Measurements from ENCODE around the gene PRIMPOL.
"Not testable (repeated sequence)": the region's sequence is repeated elsewhere in the genome, so short reads cannot be mapped to it uniquely, and the experiment has no call there.

The PRIMPOL gene

GRCh38 chr4:184699941-184700340 is 50.4 kb downstream of the PRIMPOL start:
- in situ Hi-C loops (cut with MboI; ENCODE audit: low sequenced_read_pairs) = no loop called here

DNA sequence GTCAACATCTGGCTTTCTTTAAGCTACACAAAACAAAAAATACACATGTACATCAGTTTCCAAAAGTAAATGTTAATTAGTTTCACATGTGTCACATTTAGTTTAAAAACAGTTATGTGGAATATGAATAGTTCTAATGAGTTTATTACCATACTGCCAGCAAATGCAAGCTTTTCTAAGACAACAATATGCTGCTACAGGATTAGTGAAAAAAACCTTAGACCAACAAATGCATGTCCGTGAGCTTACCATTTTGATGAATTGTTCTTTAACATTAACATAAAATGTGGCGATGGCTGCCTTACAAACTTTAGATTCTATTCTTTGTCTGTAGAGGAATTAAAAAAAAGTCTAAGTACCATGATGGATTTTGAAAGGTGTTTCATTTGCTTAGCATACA is 52.6 kb downstream of the PRIMPOL start:
- in situ Hi-C loops (cut with MboI; ENCODE audit: low sequenced_read_pairs) = no loop called here

GRCh38 chr4:184705692-184706091 is 56.2 kb downstream of the PRIMPOL start:
- in situ Hi-C loops (cut with MboI; ENCODE audit: low sequenced_read_pairs) = no loop called here

GRCh38 chr4:184706453-184706852 is 56.9 kb downstream of the PRIMPOL start:
- in situ Hi-C loops (cut with MboI; ENCODE audit: low sequenced_read_pairs) = no loop called here

GRCh38 chr4:184712322-184712721 is 62.8 kb downstream of the PRIMPOL start:
- in situ Hi-C loops (cut with MboI; ENCODE audit: low sequenced_read_pairs) = no loop called here

DNA sequence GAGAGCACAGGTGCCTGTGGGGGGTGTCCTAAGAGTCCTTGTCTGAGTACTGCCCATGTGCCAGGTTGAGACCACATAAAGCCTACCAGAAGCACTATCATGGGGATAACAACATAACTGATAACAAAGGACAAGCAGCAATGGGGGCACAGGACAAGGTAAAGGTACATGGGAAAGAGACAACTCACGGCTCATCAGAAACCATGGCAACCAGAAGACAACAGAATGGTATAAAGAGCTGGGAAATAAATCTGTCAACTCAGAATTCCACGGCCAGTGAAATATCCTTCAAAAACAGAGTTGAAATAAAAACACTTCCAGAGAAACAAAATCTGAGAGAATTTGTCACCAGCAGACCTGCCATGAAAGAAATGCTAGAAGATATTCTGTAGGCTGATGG is 64.3 kb downstream of the PRIMPOL start:
- in situ Hi-C loops (cut with MboI; ENCODE audit: low sequenced_read_pairs) = no loop called here

DNA sequence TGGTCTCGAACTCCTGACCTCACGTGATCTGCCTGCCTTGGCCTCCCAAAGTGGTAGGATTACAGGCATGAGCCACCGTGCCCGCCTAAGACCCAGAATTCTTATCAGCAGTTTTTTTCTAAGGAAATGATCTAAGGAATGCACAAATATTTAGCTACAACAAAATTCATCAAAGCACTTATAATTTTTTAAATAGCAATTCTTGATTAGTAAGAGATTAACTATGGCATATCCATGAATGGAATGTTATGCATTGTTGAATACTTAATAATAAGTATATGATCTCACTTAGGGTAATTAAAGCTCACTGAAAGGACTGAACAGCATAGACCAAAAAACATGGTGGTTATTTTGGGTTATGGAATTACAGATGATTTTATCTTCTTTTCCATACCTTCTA is 66.0 kb downstream of the PRIMPOL start:
- in situ Hi-C loops (cut with MboI; ENCODE audit: low sequenced_read_pairs) = no loop called here

GRCh38 chr4:184719407-184719806 is 69.9 kb downstream of the PRIMPOL start:
- in situ Hi-C loops (cut with MboI; ENCODE audit: low sequenced_read_pairs) = no loop called here

- in situ Hi-C loops (cut with MboI; ENCODE audit: low sequenced_read_pairs) = no loop called here
These were observed 71.7 kb downstream of the PRIMPOL start for GRCh38 chr4:184721254-184721653.

DNA sequence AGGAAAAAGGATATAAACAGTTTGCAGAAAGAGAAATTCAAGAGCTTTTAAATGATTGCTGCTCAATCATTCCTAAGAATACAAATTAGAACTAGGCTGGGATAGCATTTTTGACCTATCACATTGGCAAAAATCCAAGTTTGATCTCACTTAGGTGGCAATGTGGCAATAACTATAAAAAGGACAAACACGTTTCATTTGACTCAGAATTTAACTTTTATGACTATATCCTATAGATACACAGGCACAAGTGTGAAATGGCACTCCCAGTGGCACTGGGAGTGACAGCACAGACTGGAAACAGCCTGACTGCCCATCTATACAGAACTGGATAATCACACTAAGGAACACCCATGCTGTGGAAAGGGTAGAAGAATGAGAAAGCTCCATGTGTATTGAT is 73.3 kb downstream of the PRIMPOL start:
- in situ Hi-C loops (cut with MboI; ENCODE audit: low sequenced_read_pairs) = no loop called here

GRCh38 chr4:184727430-184727829 is 77.9 kb downstream of the PRIMPOL start:
- in situ Hi-C loops (cut with MboI; ENCODE audit: low sequenced_read_pairs) = no loop called here

DNA sequence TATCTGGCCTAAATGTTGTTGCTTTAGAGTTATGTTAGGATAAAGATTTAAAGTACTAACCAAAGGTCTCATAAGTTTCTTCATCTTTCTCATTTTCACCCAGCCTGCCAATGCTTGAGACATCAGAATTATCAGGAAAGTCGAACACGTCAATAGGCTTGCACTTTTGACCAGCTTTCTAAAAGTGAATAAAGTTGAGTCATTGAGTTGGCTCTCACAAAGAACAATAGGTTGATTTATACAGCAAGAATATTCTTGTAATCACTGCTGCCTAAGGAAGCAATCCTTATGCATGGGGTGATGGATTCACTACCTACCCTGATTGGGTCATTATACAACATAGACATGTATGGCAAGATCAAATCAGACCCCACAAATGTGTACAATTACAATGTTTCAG is 79.3 kb downstream of the PRIMPOL start:
- in situ Hi-C loops (cut with MboI; ENCODE audit: low sequenced_read_pairs) = no loop called here

DNA sequence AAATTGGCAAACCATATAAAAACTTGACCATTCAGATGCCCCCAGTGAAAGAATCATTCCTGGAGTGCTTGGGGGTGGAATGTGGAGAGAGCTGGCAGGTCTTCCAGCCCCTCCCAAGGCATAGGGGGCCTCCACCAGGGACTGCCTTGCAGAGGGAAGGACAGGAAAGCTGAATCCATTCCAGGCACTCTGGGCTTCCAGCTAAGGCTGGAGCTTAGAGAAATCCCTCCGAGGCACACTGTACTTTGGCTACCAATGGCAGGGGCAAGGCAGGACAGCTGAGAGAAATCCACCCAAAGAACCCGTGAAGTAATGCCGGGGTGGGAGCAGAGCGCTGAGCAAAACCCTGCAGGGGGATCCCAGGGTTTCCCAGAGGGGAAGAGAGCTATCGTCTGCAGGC is 80.4 kb downstream of the PRIMPOL start:
- in situ Hi-C loops (cut with MboI; ENCODE audit: low sequenced_read_pairs) = no loop called here

GRCh38 chr4:184731056-184731455 is 81.5 kb downstream of the PRIMPOL start:
- in situ Hi-C loops (cut with MboI; ENCODE audit: low sequenced_read_pairs) = no loop called here

DNA sequence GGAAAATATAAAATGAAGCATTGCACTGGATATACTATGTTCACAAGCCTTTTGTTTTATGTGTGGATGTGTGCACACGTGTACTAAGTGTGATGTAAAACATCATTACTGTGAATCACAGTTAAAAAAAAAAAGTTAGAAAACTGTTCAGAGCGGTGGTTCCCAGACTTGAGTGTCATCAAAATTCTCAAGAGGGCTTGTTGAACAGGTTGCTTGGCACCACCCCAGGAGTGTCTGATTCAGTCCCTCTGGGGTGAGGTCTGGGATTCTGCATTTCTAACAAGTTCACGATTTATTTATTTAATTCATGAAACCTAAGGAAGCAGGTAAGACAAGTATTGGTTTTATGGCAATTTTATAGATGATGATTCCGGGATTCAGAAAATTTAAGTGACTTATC is 82.6 kb downstream of the PRIMPOL start:
- in situ Hi-C loops (cut with MboI; ENCODE audit: low sequenced_read_pairs) = no loop called here

DNA sequence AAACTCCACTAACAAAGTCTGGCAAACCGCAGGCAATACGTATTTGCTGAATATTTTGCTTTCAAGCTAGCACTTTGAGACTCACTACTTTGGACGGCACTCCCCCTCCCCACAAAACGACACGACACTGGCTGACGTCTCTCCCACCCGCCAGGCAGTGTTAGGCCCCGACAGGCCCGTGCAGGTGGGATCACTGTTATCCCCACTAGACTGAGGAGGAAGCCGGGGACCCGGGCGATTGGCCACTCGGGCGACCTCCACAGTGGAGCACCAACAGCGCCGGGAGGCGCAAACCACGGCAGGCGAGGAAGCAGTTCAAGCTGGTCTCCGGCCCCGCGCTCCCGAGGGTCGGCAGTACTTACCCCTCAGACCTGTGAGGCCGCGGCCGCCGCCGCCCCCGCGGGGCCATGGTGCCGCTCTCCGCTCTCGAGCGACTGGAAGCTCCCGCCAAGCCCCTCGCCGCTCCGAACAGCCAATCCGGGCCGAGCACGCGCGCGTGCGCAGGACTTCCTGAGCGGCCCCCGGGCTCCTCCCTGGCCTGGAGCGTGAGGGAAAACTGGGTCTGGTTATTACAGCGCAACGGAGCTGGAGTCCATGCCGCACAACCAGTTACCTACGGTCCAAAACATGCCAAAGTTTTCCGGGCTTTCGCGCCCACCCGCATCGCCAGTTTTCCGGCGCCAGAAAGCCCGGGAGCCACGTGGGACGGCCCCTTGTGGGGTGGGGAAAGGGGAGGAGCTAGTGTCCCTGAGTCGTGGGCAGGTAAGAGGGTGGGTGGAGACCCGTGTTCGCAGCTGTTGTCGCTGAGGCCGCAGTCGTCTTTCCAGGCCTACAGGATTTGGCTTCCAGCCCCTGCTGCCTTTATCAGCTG is 84.4 kb downstream of the PRIMPOL start, which contains the start of gene CENPU:
CENPU (minus strand) TSS at position 443 of the 871 bp plus-strand sequence; CDS start at position 409, 34 bp downstream.
- in situ Hi-C loops (cut with MboI; ENCODE audit: low sequenced_read_pairs) = no loop called here

GRCh38 chr4:184734758-184735157 is 85.2 kb downstream of the PRIMPOL start:
- in situ Hi-C loops (cut with MboI; ENCODE audit: low sequenced_read_pairs) = no loop called here

DNA sequence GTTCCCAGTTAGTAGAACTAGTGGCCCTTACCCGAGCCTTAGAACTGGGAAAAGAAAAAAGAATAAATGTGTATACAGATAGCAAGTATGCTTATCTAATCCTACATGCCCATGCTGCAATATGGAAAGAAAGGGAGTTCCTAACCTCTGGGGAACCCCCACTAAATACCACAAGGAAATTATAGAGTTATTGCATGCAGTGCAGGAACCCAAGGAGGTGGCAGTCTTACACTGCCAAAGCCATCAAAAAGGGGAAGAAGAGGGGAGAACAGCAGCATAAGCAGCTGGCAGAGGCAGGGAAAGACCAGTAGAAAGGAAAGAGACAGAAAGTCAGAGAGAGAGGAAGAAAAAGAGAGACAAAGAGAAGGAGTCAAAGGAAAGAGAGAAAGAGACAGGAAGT is 90.0 kb downstream of the PRIMPOL start:
- in situ Hi-C loops (cut with MboI; ENCODE audit: low sequenced_read_pairs) = not testable (repeated sequence)

DNA sequence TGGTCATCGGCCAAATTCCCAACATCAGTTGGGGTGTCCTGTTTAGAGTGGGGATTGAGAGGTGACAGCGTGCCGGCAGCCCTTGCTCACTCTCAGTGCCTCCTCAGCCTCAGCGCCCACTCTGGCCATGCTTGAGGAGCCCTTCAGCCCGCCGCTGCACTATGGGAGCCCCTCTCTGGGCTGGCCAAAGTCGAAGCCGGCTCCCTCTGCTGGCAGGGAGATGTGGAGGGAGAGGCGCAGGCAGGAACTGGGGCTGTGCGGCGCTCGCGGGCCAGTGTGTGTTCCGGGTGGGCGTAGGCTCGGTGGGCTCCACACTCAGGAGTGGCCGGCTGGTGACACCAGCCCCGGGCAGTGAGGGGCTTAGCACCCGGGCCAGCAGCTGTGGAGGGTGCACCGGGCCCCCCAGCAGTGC is 91.4 kb downstream of the PRIMPOL start:
- in situ Hi-C loops (cut with MboI; ENCODE audit: low sequenced_read_pairs) = no loop called here

- in situ Hi-C loops (cut with MboI; ENCODE audit: low sequenced_read_pairs) = not testable (repeated sequence)
These were observed 92.1 kb downstream of the PRIMPOL start for GRCh38 chr4:184741651-184742050.

DNA sequence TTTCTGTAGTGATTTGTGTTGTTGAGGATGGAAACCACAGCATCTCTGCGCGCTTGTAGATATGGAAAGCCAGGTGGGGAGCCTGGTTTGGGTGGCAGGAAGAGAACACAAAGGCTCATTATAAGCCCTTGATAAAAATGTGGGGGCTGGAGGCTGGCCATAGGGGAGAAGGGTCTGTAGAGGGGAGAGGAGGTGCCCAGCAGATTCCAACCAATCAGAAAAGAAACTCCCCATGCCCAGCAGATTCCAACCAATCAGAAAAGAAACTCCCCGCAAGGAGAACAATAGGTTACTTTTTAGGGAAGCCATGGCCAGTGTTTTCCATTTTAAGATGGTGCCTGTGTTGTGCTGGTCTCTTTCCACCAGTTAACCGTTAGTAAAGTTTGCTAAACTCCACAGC is 94.1 kb downstream of the PRIMPOL start:
- in situ Hi-C loops (cut with MboI; ENCODE audit: low sequenced_read_pairs) = no loop called here

- in situ Hi-C loops (cut with MboI; ENCODE audit: low sequenced_read_pairs) = no loop called here
These were observed 94.7 kb downstream of the PRIMPOL start for GRCh38 chr4:184744236-184744635.
